ENCODE data around the gene THAP10.

- TF ChIP-seq CTCF (IDR thresholded peaks at IDR 0.05) (no peak), EZH2 (IDR thresholded peaks at IDR 0.05; ENCODE audit: borderline replicate concordance, insufficient read depth, low read depth, low read length, poor library complexity, severe bottlenecking) (no peak)
Measured at GRCh38 chr15:70833422-70833821, 58.8 kb downstream of the THAP10 start.

Data from B cell (primary cell).